Measurements from ENCODE around the gene PRKG2. TPM values are rescaled to one million over a fixed set of nuclear protein-coding genes. Genes with fewer than 3 reads are reported as not detected.

The PRKG2 gene
- total and polyA plus RNA-seq, 4 donors: 0.03 to 0.14 (median 0.08) TPM; not detected in 1

DNA sequence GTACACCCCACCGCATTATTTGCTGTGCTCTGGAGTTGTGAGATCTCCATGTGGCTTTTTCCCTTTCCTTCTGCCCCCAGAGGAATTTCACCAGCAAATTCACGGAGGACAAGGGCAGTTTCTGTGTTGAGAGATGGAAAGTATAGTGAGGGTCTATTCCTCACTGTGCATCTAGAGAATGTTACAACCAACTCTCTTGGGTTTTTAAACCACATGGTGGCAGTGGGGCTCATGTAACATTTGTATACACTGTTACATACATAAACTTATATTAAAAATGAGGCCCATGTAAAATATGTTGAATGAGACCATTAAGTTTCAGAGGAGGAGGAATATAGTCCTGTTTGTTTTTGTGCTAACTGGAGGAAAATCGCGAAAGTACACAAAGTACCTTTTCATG is 909 bp upstream of the PRKG2 start:
- 38% methylated on average over 4 of the region's 4 CpGs for WGBS
- Histone ChIP-seq H3K27ac (ENCODE audit: low read depth in 1 of 2, low read length in 2 of 2) (no peak overlapping the region), H3K4me3 (ENCODE audit: low read depth in 1 of 3, low read length in 3 of 3) (no peak overlapping the region)

DNA sequence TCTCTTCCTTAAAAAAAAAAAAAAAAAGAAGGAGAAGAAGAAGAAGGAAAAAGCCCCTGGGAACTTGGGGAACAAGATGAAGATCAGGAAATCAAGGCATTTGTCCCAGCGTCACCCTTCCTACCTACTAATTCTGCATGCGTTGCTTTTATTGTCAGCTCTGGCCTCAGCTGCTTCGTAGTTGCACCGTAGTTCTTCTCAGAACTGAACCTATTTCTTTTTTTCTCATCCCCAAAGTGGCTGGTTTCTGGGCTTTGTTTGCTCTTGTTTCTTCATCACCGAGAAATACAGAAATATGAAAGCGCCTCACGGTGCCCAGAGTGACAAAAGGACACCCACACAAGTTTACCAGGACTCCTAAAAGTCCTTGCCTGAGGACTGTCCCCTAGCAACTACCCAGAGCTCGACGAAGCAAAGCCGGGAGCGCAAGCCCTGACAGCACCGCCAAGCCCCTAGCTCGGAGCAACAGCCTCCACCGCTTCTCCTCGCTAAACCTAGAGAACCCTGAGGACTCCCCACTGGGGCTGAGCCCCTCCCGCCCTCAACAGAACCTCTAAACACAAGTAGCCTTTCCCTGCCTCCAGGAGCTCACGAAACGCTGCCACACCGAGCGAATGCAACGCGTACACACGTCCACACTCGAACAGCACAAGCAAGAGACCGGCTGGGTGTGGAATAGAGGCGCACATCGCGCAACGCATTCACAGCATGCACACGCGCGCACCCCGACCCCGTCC is 710 bp downstream of the PRKG2 start:
- Histone ChIP-seq H3K27ac (ENCODE audit: low read depth in 1 of 2, low read length in 2 of 2) (no peak overlapping the region), H3K4me1 (ENCODE audit: control insufficient read depth in 4 of 4, insufficient read depth in 4 of 4, low read length in 3 of 4) (peaks cover 0 to 5% (median 3%) of the 10 kb centered on the region in 4 donors), H3K36me3 (ENCODE audit: control insufficient read depth in 4 of 4, insufficient read depth in 3 of 4, low read depth in 1 of 4, low read length in 3 of 4) (no peaks in the 10 kb centered on the region), H3K9me3 (ENCODE audit: control insufficient read depth in 4 of 4, low read length in 3 of 4) (peaks cover 0 to 3% (median 0%) of the 10 kb centered on the region in 4 donors), H3K27me3 (ENCODE audit: control insufficient read depth in 4 of 4, insufficient read depth in 4 of 4, low read length in 3 of 4) (peaks cover 0 to 7% (median 2%) of the 10 kb centered on the region in 4 donors), H3K4me3 (ENCODE audit: low read depth in 1 of 3, low read length in 3 of 3) (peak overlapping the region in 1 of 3 donors; percentile 17), H3K9ac (ENCODE audit: low read depth in 1 of 2, low read length in 2 of 2) (no peak overlapping the region)
- TF ChIP-seq EGR1 (IDR thresholded peaks at IDR 0.05; ENCODE audit: low read depth in 2 of 2) (no peak), RXRA (IDR thresholded peaks at IDR 0.05) (no peak), GABPA (IDR thresholded peaks at IDR 0.05 in 1 of 2, conservative IDR thresholded peaks at IDR 0.05 in 1 of 2) (no peak), HNF4A (conservative IDR thresholded peaks at IDR 0.05) (no peak), NR2F2 (IDR thresholded peaks at IDR 0.05) (no peak)
- TF ChIP-seq, protein P1, sequence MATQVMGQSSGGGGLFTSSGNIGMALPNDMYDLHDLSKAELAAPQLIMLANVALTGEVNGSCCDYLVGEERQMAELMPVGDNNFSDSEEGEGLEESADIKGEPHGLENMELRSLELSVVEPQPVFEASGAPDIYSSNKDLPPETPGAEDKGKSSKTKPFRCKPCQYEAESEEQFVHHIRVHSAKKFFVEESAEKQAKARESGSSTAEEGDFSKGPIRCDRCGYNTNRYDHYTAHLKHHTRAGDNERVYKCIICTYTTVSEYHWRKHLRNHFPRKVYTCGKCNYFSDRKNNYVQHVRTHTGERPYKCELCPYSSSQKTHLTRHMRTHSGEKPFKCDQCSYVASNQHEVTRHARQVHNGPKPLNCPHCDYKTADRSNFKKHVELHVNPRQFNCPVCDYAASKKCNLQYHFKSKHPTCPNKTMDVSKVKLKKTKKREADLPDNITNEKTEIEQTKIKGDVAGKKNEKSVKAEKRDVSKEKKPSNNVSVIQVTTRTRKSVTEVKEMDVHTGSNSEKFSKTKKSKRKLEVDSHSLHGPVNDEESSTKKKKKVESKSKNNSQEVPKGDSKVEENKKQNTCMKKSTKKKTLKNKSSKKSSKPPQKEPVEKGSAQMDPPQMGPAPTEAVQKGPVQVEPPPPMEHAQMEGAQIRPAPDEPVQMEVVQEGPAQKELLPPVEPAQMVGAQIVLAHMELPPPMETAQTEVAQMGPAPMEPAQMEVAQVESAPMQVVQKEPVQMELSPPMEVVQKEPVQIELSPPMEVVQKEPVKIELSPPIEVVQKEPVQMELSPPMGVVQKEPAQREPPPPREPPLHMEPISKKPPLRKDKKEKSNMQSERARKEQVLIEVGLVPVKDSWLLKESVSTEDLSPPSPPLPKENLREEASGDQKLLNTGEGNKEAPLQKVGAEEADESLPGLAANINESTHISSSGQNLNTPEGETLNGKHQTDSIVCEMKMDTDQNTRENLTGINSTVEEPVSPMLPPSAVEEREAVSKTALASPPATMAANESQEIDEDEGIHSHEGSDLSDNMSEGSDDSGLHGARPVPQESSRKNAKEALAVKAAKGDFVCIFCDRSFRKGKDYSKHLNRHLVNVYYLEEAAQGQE (IDR thresholded peaks at IDR 0.05): no peak
- TF ChIP-seq, protein P2, sequence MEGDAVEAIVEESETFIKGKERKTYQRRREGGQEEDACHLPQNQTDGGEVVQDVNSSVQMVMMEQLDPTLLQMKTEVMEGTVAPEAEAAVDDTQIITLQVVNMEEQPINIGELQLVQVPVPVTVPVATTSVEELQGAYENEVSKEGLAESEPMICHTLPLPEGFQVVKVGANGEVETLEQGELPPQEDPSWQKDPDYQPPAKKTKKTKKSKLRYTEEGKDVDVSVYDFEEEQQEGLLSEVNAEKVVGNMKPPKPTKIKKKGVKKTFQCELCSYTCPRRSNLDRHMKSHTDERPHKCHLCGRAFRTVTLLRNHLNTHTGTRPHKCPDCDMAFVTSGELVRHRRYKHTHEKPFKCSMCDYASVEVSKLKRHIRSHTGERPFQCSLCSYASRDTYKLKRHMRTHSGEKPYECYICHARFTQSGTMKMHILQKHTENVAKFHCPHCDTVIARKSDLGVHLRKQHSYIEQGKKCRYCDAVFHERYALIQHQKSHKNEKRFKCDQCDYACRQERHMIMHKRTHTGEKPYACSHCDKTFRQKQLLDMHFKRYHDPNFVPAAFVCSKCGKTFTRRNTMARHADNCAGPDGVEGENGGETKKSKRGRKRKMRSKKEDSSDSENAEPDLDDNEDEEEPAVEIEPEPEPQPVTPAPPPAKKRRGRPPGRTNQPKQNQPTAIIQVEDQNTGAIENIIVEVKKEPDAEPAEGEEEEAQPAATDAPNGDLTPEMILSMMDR (IDR thresholded peaks at IDR 0.05; ENCODE audit: low read depth, low read length, missing input control): no peak
- TF ChIP-seq, protein P3, sequence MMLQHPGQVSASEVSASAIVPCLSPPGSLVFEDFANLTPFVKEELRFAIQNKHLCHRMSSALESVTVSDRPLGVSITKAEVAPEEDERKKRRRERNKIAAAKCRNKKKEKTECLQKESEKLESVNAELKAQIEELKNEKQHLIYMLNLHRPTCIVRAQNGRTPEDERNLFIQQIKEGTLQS (IDR thresholded peaks at IDR 0.05): no peak
- 6% methylated on average over 34 of the region's 34 CpGs for WGBS
- DNase-seq (ENCODE audit: low spot score): no peak

More for the DNA sequence above, 909 bp upstream of the PRKG2 start:
- peaks cover 0 to 4% (median 2%) of the 10 kb centered on the region in 4 donors for H3K27me3 ChIP-seq (ENCODE audit: control insufficient read depth in 4 of 4, insufficient read depth in 4 of 4, low read length in 3 of 4)
- peaks cover 0 to 5% (median 3%) of the 10 kb centered on the region in 4 donors for H3K4me1 ChIP-seq (ENCODE audit: control insufficient read depth in 4 of 4, insufficient read depth in 4 of 4, low read length in 3 of 4)
- H3K9ac ChIP-seq (ENCODE audit: low read depth in 1 of 2, low read length in 2 of 2): no peak overlapping the region
- TF ChIP-seq SP1 (IDR thresholded peaks at IDR 0.05) (no peak), JUND (IDR thresholded peaks at IDR 0.05) (no peak)
- DNase-seq (ENCODE audit: low spot score): no peak
- no peaks in the 10 kb centered on the region for H3K36me3 ChIP-seq (ENCODE audit: control insufficient read depth in 4 of 4, insufficient read depth in 3 of 4, low read depth in 1 of 4, low read length in 3 of 4)
- no peaks in the 10 kb centered on the region for H3K9me3 ChIP-seq (ENCODE audit: control insufficient read depth in 4 of 4, low read length in 3 of 4)

DNA sequence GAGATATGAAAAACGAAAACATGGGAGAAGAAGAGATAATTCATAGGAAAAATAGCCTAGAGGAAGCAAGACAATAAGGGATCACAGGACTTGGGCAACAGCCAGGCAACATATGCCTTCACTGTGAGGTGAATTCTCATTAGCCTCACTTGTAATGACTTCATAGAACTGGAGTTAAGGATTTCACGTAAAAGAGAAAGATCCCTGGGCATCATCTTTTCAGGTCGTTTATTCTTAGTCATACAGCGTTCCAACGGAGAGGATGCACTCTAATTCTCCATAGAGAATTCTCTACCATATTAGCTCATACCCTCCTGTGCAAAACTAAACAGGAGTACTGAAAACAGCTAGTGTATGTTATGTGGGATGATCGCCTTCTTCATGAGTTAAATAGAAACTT is 1.4 kb downstream of the PRKG2 start:
- no peak for DNase-seq (ENCODE audit: low spot score)
- TF ChIP-seq SP1 (IDR thresholded peaks at IDR 0.05): no peak
- no peak for TF ChIP-seq RXRA (IDR thresholded peaks at IDR 0.05)
- TF ChIP-seq, protein P2 (IDR thresholded peaks at IDR 0.05; ENCODE audit: low read depth, low read length, missing input control): no peak
- TF ChIP-seq HNF4G (IDR thresholded peaks at IDR 0.05): no peak
- no peak for TF ChIP-seq FOXA2 (IDR thresholded peaks at IDR 0.05)
- TF ChIP-seq YY1 (IDR thresholded peaks at IDR 0.05): no peak
- TF ChIP-seq, protein P1 (IDR thresholded peaks at IDR 0.05): no peak
- Histone ChIP-seq H3K36me3 (ENCODE audit: control insufficient read depth in 4 of 4, insufficient read depth in 3 of 4, low read depth in 1 of 4, low read length in 3 of 4) (no peaks in the 10 kb centered on the region), H3K4me1 (ENCODE audit: control insufficient read depth in 4 of 4, insufficient read depth in 4 of 4, low read length in 3 of 4) (peaks cover 0 to 5% (median 3%) of the 10 kb centered on the region in 4 donors), H3K9ac (ENCODE audit: low read depth in 1 of 2, low read length in 2 of 2) (no peak overlapping the region), H3K4me3 (ENCODE audit: low read depth in 1 of 3, low read length in 3 of 3) (no peak overlapping the region), H3K9me3 (ENCODE audit: control insufficient read depth in 4 of 4, low read length in 3 of 4) (peaks cover 0 to 3% (median 0%) of the 10 kb centered on the region in 4 donors), H3K27ac (ENCODE audit: low read depth in 1 of 2, low read length in 2 of 2) (no peak overlapping the region), H3K27me3 (ENCODE audit: control insufficient read depth in 4 of 4, insufficient read depth in 4 of 4, low read length in 3 of 4) (peaks cover 0 to 7% (median 2%) of the 10 kb centered on the region in 4 donors)
- WGBS: 46% methylated on average over 6 of the region's 6 CpGs
